GM18519 (cell line): Measurements from ENCODE around the gene SMAP1.

Experiments
- ATAC-seq: cut with Tn5 transposase; IDR thresholded peaks from one replicate; pipeline ENCODE4 v1.9.1; 2021; ENCODE audit warnings: mild to moderate bottlenecking, moderate library complexity; ENCODE audit not compliant: unreplicated experiment, low FRiP score

Gene SMAP1

GRCh38 chr6:70667711-70668498, at the start of gene SMAP1:
Gene SMAP1 (plus strand): TSS chr6:70667883. CDS start chr6:70668024, 141 bp downstream.
- peak; percentile 83 for ATAC-seq

DNA sequence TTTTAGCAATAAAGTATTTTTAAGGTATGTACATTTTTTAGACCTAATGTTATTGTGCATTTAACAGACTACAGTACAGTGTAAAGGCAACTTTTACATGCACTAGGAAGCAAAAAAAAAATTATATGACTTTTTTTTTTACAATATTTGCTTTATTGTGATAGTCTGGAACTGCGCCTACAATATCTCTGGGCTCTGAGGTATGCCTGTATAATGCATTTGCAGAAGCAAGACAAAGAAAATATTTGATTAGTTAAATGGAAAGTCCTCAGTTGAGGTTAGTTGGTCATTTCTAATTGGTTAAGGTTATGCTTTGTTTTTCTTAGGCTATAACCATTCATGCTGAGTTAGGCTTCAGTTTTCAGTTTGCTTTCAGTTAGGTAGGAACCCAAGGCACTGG, 46.9 kb upstream of the SMAP1 start:
- no peak for ATAC-seq

GRCh38 chr6:70622461-70622860, 45.2 kb upstream of the SMAP1 start:
- no peak for ATAC-seq

- ATAC-seq, result no peak
These were observed 42.2 kb upstream of the SMAP1 start for GRCh38 chr6:70625436-70625835.

DNA sequence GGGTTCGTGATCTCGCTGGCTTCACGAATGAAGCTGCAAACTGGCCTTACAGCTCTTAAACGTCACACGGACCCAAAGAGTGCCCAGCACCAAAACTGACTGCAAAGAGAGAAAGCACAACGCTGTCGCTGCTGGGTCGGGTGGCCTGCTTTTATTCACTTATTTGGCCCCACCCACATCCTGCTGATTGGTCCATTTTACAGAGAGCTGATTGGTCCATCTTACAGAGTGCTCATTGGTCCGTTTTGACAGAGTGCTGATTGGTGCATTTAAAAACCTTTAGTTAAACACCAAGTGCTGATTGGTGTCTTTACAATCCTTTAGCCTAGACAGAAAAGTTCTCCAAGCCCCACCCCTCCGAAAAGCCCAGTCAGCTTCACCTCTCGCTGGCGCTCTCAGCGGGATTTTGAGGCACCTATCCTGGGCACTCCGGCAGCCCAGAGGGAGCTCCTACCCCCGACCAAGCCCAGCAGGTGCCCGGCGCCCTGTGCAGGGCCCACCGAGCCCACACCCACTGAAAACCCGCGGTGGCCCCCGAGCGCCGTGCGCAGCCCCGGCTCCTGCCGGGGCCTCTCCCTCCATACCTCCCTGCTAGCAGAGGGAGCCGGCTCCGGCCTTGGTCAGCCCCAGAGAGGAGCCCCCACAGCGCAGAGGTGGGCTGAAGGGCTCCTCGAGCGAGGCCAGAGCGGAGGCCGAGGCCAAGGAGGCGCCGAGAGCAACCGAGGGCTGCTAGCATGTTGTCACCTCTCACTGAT, 40.0 kb upstream of the SMAP1 start:
- ATAC-seq, result no peak

GRCh38 chr6:70629929-70630328, 37.8 kb upstream of the SMAP1 start:
- no peak for ATAC-seq

- ATAC-seq, result no peak
These were observed 33.8 kb upstream of the SMAP1 start for GRCh38 chr6:70633870-70634269.

DNA sequence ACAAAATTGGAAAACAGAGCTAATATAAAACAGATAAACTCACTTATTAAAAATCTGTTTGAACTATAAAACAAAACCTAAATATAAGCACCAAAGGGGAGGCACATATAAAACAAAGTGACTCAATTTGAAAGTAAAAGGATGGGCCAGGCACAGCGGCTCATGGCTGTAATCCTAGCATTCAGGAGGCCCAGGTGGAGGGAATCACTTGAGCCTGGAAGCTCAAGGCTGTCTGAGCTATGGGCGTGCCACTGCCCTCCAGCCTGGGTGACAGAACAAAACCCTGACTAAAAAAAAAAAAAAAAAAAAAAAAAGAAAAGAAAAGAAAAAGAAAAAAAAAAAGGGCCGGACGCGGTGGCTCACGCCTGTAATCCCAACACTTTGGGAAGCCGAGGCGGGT, 31.1 kb upstream of the SMAP1 start:
- ATAC-seq, result no peak

DNA sequence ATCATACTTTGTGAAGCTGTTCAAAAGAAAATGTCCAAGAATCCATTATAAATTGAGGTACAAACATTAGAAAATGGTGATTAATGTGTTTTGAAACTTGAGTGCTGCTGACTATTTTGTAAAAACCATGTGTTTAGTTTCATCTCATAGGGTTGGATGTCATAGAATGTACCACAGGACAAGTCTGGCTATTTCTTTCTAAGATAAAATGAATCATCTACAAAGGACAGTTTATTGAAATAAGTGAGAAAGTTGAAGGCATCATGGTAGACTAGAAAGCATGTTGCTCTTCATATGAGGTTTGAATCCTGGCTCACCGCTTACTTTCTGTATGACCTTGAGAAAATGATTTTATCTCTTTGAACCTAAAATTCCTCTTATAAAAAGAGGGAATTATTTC, 29.2 kb upstream of the SMAP1 start:
- ATAC-seq, result no peak

DNA sequence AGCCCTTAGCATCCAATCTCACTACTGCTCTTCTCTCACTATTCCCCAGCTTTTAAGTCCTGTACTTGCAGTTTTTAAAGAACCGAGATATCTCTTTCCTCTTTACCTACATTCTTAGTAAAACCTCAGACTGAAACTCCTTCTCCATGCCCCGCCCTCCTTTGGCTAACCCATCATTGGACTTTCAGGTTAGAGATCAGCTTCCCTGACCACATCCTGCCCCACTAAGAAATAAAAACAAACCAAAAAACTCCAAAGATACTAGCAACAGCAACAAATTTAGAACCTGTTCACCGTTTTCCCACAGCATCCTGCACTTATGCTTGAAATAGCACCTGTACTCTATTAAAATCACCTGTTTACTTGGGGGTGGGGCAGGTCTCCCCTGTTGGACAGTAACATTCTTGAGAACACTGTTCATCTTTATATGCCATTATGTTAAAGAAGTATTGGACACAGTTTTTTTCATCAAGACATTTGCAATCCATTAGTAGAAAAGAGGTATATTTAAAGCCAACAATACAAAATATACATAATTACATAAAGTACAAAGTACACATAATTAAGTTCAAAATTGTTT, 16.3 kb upstream of the SMAP1 start:
- no peak for ATAC-seq

DNA sequence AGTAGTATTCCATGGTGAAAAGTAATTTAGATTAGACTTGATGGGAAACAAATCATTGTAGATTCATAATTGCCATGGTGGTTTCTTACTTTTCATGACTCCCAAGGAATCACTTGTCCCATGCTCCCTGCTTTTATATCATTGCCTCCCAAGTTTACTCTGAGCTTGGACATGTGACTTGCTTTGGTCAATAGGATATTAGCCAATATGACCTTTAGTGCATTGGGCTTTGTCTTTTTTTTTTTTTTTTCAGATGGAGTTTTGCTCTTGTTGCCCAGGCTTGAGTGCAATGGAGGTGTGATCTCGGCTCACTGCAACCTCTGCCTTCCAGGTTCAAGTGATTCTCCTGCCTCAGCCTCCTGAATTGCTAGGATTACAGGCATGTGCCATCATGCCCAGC, 15.5 kb upstream of the SMAP1 start:
- no peak for ATAC-seq

DNA sequence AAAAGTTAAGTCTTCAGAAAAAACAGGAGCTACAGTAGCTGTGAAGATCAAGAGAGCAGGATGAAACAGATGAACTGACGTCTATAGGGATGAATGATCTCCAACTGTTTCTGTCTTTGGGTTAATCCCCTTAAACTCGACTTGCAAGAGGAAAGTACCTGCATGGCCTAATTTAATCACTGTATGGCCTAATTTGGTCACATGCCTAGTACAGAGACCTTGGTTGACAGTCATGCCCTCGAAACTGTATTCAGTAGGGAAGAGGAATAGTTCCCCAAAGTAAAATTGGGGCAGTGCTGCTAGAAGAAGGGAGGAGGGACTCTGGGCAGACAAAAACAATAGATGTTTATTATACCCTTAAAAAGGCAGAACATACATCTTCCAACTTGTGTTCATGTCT, 10.0 kb upstream of the SMAP1 start:
- ATAC-seq, result no peak

DNA sequence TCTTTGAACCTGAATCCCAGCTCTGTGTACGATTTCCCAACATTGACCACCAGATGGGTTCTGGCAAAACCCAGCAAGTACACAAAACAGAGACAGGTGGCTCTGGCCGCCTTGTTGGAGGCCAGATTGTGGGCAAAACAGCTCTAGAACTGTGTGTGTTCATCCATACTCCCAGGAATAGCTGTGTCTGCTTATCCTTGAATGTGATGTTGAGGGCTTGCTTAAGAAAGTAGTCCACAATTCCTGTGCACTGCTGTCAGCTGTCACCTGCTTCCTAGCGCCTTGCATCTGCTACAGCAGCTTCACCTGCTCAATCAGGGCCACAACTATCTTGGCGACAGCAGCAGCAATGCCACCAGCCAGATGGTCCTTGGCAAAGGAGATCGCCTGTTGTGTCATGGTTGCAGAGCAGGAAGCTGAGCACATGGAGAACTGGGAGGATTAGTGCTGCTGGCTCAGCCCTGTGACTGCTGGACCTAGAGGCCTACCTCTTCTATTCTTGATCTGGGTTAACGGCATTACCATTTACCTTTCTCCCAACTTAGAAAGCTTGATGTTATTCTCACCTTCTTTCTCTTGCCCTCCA, 3.7 kb upstream of the SMAP1 start:
- ATAC-seq, result no peak

GRCh38 chr6:70666706-70667105, 977 bp upstream of the SMAP1 start:
- ATAC-seq, result no peak

DNA sequence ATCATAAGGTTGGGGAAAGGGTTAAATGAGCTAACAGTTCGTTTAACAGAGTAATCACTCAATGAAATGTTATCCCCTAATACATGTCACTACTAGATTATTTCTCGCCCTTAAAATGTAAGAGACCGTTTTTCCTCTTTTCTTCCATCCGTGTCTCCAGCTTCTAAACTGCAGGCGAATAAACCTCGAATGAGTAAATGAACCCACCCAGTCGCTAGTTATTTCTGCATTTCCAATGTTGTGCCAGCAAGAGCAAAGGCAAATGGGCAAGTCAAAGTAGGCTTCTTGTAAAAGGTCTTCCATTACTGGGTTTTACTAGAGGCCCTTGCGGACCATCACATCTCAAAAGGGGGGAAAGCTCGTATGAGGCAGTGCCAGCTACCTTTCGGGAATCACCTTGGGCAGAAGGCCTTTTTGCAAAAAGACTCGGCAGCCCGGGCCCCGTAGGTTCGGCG, 400 bp upstream of the SMAP1 start:
- no peak for ATAC-seq

DNA sequence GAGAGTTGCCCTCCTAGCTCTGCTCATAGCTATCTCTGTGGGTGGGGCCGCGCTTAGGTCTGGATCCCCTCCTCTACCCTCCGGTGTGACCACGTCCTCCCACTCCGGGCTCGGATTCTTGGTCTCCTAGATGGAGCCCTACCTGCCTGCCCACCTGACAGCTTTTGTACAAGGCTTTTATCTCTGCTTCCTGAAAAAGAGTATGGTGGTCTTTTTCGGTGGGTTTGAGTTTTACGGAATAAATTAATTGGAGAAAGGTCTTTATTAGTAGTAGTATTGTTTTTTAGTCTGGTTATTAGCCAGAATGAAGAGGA, 773 bp downstream of the SMAP1 start:
- ATAC-seq, result no peak

GRCh38 chr6:70669133-70669532, 1.4 kb downstream of the SMAP1 start:
- no peak for ATAC-seq

DNA sequence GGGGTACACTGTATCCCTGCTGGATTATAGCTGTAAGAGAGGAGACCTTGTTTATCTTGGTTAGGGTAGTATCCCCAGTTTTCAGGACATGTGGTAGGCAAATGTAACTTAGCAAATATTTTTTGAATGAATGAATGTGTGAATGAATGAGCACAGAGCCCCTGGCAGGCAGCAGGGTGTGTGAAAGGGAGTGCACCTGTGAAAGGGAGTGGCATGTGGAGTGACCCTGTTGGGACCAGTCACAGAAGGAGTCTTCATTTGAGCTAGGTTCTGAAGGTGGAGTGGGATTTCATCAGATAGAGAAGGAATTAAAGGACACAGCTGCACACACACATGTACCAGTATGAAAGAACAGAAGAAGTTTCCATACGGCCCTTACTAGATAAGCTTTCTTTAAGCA, 4.9 kb downstream of the SMAP1 start:
- no peak for ATAC-seq

GRCh38 chr6:70673054-70673453, 5.4 kb downstream of the SMAP1 start:
- no peak for ATAC-seq

- ATAC-seq, result no peak
These were observed 5.9 kb downstream of the SMAP1 start for GRCh38 chr6:70673601-70674000.

DNA sequence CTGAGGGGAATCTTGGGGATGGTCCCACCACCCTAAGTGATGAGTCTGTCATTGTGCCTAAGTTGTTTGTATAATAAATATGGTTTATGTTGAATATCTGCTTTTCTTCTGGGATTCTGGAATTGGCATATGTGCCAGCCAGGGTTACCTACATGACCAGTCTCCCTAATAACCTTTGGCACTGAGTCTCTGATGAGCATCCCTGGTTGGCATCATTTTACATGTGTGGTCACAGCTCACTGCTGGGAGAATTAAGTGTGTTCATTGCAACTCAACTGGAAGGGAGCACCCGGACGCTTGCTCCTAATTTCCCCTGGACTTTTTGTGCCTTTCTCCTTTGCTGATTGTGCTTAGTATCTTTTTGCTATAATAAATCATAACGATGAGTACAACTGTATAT, 8.1 kb downstream of the SMAP1 start:
- ATAC-seq, result no peak
